UCSD-AML1 (cell line): ENCODE results near the gene GUCA1C.

Experiments used
- DNase-seq: peaks from one replicate; lab custom pipeline; 2025; ENCODE audit not compliant: unreplicated experiment; lab: John Stamatoyannopoulos, UW

The GUCA1C gene, protein sequence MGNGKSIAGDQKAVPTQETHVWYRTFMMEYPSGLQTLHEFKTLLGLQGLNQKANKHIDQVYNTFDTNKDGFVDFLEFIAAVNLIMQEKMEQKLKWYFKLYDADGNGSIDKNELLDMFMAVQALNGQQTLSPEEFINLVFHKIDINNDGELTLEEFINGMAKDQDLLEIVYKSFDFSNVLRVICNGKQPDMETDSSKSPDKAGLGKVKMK

DNA sequence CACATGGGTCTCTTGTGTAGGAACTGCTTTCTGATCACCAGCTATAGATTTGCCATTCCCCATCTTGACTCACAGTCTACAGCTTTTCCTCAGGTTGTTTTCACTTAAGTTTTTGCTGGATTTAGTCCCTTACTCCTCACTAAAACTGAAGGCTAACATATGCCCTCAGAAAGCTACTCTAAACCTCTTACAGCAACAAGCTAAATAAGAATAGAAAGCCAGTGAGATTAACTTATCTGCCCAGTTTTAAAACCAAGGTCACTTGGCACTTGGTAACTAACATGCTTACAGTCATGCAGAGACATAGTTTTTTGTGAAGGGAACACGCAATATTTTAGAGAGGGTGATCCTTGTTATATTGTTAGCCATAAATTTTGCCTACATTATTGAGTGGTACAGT lies at the start of gene GUCA1C:
GUCA1C (minus strand) TSS at position 180 of the 400 bp plus-strand sequence; CDS start at position 63, 117 bp downstream.
- DNase-seq: no peak

DNA sequence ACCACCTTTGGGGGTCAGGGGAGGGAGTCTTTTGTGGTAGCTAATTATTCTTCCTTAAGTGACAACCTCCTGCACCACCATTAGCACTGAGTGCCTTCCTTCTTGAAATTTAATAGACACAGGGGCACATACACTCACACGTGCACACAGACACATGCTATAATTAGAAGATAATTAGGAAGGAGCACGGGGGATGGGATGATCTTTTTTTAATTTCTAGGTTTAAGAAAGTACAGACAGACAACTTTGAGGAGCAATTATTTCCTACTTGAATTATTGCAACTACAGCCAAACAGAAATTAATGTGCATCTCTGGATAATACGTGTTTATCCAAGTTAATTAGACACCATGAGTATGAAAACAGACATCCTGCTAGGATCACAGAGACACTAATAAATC lies 44.8 kb upstream of the GUCA1C start:
- no peak for DNase-seq

DNA sequence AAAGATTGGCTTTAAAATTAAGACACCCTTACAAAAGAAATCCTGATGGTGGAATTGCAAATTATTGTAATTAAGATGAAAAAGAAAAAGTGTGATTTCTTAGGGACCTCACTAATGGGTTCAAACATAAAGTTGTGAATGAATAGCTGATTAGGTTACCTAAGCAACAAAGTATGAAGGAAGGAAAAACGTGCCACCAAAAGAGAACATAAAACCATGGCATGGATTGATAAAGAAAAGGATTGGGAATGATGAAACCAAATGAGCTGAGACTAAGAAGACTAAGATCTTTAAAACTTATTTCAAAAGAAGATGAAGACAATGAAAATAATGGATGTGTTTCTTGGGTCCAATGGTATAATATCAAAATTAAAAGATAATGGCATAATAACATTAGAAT lies 32.2 kb upstream of the GUCA1C start:
- no peak for DNase-seq

DNA sequence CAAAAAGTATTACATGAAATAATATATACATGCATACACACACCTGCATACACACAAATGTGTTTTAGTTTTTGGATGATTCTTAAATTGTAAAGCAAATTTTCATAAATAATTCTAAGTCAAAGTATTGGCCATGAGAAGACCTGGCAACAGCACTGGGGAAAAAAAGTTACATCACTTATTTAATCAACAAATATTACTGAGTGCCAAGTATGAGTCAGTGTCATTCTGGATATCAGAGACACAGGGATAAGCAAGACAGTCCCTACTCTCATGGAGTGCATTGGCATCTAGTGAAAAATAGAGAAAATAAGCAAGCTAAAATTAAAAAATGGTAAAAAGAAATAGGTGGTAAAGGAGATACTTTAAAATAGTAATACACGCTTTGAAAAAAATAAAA lies 29.4 kb upstream of the GUCA1C start:
- no peak for DNase-seq

DNA sequence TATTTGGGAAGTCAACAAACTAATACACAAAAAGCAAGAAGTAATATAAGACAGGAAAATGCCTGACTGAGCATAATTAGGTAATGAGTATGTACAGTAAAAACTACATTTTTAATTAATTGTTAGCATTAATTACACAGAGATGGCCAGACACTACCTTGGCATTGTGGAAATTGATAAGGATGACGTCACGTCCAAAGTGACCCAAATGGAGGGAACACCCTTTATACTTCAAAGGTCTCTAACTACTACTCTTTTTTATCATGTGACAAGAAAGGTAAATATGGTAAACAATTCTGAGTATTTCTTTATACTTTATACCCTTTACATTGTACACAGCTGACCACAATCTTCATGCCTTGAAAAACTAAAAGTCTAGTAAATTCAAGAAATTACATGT lies 22.4 kb upstream of the GUCA1C start:
- no peak for DNase-seq

DNA sequence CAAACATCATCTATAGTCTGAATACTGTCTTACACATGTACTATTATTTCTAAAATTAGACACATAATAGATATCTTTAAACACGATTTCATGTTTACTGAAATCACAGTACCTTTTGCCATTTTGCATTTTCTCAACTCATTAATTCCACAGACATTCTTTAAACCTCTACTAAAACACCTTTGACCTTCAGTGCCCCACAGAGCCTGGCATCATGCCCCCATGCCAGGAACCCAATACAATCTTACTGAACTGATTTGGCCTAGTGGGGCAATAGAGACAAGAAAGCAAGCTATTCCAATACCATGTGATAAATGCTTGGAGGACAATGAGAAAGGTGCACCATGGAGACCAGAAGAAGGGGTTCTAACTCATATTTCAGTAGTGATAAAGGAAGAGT lies 19.3 kb upstream of the GUCA1C start:
- no peak for DNase-seq

DNA sequence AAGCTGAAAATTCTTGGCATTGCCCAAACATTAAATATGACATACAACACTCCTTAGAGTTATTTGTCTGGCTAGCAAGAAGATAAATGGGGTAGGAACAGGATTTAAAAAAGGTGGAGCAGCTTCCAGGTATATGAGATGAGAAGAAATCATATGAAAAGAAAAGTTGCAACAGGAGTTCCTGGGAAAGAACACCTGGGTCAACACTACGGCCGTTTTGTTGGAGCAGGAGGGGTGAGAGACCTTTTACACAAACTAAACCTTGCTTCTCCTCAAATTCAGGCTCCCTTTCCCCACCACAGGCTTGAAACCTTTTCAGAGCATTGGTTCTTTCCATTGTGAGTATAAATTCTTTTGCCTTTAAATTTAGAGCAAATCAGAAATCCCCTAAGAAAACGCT lies 18.8 kb upstream of the GUCA1C start:
- no peak for DNase-seq

DNA sequence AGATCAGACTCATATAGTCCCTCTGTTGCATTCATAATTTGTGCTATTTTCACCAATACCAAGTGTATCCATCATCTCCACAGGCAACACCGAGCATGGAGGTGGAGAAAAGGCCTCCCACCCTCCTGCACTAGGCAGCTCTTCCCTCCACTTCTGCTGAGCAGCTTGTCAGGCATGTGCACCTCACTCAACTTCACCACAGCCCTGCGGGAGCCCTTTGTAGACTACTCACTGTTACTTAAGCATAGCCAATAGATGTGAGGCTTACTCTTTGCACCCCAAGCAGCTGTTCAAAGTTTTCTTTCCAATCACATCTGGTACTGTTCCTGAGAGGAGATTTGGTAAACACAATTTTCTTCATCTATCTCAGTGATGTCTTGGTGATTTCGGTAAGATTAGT lies 16.9 kb upstream of the GUCA1C start:
- no peak for DNase-seq

DNA sequence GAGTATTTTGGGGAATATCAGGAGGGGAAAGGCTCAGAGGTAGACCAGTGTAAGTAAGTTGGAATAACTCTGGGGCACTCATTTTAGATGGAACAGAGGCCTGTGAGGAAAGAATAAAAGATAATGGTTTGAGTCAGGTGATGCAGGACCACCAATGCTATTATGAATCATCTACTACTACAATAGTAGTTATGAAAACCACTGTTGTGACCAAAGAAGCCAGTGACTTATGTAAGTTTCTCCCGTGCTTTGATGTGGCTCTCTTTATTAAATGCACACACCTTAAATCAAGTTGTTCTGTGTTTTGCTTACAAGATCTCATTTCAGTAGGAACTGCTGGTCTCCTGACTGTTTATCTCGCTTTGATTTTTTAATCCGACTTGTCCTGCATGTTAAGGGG lies 13.1 kb upstream of the GUCA1C start:
- DNase-seq: no peak

DNA sequence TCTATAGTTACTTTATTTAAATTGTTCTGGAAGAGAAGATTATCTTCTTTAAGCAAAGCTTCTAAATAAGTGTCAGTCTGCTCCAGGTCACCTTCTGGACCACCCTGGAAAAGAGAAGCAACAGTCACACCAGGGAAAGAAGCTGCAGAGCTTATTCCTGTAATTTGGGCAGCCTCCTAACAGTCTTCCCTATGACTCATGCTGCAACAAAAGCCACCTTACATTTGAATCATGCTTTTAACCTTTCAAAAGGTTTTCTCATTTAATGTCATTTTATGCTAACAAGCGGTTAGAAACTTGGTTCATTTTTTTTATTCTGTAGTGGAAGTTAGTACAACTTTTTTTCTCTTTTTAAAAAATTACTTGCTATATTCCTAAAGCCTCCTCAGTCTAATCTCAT lies 5.3 kb upstream of the GUCA1C start:
- no peak for DNase-seq

DNA sequence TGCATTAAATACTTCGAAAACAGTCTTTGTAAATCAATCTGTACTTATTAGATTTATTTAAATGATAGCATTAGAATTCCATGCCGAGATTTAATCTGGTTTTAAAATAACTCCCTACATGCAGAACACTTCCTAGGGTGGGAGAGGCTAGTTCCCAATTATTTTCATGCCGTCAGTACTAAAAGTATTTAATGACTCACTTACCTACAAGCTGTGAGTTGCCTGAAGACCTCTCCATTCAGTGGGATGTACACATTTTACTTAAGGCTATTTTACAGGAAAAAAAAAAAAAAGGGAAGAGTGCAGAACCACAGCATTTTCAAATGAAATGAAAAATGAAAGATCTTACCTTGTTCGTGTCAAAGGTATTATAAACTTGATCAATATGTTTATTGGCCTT lies 469 bp downstream of the GUCA1C start:
- no peak for DNase-seq

DNA sequence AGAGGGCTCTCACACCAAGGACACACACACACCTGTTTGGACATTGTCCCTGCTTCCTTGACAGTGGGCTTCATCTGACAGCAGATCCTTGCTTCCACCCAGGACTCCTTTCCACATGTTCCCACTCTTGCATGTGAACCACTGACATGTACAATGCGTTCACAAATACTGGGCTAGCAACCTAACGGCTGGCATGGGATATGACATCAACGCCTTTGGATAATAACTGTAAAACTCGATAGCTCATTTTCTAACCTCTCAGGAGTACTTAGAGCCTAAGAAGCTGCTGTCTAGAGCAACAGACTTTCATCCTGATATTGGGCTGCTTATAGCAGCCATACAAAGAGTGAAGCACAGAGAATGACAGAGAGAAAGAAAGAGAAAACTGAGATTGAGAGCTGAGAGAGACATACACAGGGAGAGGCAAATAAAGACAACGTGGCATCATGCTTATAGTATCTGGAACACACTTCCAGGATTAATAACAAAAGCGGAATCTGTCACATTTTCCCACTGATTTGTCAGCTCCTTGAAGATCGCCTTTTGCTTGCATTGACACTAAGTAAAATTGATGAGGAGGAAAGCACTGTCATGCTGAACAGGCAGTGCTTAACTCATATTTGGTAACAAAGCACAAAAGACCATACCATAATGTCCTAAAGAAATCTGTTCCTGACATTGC lies 1.7 kb downstream of the GUCA1C start:
- no peak for DNase-seq

DNA sequence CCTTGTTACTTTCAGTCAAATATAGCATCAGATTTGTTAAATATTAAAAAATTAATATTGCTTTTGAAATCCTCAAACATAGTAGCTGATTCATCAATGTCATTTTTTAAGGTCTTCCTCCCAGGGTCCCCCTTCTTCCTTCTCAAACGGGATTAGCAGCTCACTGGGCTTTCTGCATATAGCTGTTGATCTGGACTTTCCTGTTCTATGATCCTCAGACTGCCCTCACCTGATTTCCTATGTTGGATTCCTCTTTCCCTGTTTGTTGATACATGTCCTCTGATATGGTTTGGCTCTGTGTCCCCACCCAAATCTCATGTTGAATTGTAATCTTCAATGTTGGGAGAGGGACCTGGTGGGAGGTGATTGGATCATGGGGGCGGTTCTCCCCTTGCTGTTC lies 5.8 kb downstream of the GUCA1C start:
- no peak for DNase-seq

DNA sequence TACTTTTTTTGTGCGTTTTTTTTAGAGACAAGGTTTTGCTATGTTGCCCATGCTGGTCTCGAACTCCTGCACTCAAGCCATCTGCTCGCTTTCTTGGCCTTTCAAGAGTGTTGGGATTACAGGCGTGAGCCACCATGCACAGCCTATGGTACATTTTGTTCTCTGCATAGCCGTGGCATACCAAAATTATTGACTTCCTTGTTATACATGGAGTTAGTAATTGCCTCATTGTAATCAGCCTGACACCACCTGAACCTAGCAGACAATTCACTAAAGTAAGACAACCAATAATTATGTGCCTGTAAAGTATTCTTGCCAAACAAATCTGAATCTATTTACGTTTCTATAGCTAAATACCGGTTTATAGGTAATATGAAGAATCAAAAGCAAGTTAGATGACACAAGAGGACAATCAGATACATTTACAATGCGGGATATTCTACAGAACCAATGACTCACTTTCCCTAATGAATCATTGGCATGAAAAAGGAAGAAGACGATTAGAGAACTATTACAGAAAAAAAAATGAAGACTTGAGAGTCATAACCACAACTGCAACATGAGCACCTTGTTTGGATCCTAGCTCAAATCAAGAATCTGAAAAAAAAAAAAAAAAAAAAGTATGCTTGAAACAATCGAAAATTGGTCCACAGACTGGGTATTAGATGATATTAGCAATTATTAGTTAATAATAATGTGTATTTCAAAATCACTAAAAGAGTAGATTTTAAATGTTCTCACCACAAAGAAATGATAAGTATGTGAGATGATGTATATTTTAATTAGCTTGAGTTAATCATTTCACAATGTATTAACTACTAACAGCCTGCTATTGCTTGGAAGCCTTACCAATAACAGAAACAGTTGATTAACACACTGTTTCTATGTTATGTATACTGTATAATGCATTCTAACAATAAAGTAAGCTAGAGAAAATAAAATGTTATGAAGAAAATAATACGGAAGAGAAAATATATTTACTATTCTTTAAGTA lies 7.1 kb downstream of the GUCA1C start:
- no peak for DNase-seq

DNA sequence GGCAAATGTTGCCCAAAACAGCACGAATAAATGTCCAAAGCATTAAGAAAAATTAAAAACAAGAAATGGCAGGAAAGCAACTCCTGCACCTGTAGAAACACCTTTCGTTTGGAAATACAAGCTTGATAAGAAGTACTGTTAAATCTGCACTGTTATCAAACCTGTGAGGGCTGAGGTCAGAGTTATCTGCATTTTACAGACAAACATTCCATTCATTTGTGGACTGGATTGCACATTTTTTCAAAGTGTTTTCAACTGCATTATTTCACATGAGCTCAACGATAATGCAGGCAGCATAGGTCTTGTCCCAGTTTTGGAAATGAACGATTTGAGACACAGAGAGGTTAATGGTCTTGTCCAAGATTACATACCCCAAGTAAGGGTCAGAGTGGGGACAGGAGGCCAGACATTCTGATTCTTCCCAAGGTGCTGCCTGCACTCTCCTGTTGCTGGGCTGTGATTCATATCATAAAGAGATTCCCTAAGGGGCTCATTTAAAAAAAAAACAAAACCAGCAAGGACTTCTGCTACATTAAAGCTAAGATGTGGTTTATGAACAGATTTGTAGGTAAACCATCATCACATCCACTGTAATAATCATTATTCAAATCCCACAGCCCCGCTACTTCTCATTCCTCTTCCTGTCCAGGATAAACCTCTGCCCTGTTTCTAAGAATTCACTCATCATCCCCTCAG lies 13.0 kb downstream of the GUCA1C start:
- DNase-seq: no peak

DNA sequence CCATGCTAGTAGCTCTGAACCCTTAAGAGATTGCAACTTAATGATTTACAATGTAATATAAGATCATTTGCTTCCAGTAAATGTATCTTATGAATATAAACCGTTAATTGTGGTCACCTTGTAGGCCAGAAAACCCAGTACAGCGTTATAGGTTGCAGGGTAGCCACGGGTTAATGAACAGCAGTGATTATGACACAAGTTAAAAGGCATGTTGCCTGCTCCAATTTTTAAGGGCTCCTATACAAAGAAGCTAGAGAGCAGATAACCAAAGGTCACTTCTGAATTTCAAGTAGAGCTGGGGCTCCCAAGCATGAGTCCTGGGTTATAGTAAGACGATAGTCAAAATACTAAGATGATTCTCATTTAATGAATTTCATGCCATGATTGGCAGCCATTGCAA lies 13.5 kb downstream of the GUCA1C start:
- no peak for DNase-seq

DNA sequence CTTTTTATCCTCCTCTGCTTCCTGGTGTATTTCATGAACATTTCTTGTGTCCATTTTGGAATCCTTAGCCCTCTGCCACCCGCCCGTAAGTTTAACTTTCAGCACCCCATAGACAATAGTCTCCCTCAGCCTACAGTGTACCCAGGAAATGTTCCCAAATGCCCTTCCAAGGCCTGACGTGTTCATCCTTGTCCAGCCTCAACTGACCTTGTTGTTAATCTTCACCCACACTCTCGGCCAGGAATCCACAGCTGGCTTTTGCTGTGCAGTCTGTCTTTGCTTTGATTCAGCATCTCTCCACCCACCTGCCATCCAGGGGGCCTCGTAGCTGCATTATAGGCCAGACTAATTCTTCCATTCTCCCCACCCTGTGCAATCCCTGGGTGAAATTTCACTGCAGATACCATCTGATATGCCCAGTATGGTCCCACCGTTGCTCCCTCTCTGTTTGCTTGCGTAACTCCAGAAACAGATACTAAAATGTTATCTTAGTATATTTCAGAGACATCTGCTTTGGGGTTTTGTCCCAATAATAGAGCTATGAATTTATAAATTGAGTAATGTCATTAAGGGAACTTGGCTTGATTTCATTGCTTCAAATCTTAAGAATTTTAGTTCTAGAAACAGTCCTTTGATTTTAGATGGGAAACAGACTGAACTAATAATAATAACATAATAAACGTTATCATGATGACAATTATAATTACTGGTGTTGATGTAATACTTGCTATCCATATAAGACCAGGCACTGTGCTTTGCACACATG lies 16.6 kb downstream of the GUCA1C start:
- DNase-seq: no peak

DNA sequence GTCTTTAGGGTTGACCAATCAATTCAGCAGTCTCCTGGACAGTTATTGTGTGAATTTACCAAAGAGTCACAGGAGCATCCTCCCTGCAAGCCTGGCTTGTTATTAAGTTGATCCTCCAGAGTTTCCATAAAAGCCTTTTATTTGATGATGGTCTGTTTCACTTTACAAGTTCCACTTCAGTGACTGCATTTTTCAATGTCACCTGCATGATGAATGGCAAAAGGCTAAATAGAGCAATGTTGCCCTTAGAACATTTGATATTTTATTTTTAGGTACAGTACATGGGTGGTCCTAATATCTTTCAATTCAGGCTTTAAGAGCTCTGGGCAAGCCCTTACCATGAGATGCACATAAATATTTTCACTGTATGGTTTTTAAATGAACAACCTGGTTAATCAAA lies 22.6 kb downstream of the GUCA1C start:
- no peak for DNase-seq

DNA sequence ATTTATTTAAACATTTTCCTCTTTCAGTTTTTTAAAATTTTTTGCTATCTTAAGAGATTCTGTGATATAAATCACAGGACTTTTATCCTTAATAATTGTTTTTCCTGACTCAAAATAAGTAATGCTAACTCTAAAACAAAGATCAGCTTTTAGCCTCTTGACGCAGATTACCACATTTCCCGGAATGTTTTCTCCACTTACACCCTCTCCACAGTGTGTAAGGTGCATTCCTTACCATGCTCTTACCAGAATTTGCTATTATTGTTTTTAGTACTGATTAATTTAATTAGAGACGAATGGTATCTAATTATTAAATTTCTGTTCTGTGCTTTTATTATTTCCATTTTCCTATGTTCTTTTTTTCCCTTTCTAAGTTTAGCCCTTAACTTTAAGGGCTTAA lies 34.8 kb downstream of the GUCA1C start:
- DNase-seq: no peak

DNA sequence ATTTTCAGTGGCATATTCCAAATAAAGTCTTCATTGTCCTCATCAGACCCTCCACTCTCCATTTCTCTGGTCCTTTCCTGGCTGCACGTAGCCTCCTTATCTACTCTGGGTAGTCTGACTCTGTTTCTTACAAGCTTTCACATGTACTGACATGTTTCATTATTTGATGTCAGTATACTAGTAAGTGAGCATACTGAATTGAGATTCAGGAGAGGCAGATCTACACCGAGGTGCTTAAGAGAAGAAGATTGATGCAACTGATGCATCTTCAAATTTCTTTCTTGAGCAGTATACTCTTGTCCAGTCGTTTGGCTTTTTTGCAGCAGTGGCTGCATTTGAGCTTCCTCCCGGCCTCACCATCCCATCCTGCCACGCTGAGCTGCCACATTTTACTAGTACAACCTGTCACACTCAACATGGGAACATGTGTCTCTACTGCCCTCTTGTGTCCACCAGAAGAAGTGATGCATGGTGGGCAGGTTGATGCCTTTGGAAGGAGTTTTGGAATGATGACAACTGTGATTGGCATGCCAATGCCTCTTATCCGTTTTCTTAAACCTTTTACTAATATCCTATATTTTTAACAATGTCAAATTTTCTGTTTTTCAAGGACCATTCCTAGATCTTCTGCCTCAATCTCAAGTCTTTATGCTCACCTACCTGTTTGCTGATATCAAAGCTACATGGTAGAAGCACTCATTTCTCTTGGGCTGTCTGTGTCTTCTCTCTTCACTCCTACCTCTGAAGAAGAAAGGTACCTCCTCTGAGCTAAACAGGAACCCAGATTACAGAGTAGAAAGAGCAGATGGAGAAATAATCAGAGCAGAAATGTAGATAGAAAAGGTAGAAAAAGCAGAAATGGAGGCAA lies 38.7 kb downstream of the GUCA1C start:
- DNase-seq: peak; percentile 25
